HFF-Myc (cell line): ENCODE results near the gene CD200R1.

Experiments used
- DNase-seq: peaks from one replicate; pipeline ENCODE4 v3.0.0-alpha.2; 2011; ENCODE audit warnings: low read depth; ENCODE audit errors: extremely low read depth
- H3K4me3 ChIP-seq: replicated peaks from 2 replicates; pipeline ENCODE4 v1.5.1; 2011; ENCODE audit warnings: low read depth, mild to moderate bottlenecking, control low read depth, low read length
- TF ChIP-seq, protein P1 (sequence below): IDR thresholded peaks from 2 replicates; pipeline ENCODE4 v1.5.1; 2012; ENCODE audit warnings: mild to moderate bottlenecking, low read depth, low read length, control low read depth; ENCODE audit errors: missing control alignments

Gene CD200R1

DNA sequence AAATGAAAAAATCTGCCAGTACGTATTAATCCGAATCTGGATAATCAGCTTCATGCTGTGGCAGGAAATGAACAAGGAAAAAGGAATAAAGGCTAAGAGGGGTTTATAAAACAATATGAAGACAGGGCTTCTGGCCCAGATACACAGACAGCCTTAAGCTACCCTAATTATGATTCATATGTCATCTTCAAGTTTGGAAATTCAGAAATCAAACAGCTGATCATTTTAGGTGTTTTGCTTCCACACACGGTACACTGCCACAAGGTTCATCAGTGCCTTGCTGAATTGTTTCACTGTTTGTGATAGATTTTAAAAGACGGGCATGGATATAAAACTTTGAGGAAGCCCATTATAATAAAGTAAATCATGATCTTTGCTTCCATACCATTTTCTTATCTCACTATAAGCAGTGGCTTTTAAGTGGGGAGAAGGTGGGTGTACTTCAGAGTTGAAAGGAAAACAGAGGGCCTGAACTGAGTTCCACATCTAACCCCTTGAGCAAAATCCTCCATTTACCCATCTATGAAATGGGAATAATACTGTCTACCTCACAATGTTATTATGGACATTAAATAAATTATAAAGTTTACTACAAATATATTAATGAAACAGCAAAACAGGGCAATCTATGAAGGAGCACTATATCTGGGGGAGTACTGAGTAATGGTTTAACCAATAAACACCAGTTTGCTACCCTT, 31.6 kb upstream of the CD200R1 start:
- no peak for DNase-seq
- TF ChIP-seq, protein P1, sequence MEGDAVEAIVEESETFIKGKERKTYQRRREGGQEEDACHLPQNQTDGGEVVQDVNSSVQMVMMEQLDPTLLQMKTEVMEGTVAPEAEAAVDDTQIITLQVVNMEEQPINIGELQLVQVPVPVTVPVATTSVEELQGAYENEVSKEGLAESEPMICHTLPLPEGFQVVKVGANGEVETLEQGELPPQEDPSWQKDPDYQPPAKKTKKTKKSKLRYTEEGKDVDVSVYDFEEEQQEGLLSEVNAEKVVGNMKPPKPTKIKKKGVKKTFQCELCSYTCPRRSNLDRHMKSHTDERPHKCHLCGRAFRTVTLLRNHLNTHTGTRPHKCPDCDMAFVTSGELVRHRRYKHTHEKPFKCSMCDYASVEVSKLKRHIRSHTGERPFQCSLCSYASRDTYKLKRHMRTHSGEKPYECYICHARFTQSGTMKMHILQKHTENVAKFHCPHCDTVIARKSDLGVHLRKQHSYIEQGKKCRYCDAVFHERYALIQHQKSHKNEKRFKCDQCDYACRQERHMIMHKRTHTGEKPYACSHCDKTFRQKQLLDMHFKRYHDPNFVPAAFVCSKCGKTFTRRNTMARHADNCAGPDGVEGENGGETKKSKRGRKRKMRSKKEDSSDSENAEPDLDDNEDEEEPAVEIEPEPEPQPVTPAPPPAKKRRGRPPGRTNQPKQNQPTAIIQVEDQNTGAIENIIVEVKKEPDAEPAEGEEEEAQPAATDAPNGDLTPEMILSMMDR: no peak
- H3K4me3 ChIP-seq: no peak overlapping the region

DNA sequence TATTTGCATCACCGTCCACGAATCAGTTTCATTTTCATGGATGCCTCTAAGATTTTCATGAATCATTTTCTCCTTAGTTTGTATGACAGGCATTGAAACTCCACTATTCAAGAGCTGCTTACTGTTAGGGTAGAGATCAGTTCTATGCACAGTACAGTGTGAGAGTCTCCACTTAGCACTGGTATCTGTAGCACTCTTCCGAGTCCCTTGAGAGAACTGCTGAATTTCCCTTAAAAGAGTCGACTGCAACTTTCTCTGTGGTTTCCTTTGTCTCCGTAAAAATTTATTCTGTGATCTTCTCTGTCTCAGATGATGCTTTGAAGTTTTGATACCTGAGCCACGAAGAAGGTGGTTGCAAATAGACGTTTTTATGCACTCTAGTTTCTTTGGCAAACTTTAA, 30.7 kb upstream of the CD200R1 start:
- DNase-seq: no peak
- TF ChIP-seq, protein P1: no peak
- H3K4me3 ChIP-seq: no peak overlapping the region

DNA sequence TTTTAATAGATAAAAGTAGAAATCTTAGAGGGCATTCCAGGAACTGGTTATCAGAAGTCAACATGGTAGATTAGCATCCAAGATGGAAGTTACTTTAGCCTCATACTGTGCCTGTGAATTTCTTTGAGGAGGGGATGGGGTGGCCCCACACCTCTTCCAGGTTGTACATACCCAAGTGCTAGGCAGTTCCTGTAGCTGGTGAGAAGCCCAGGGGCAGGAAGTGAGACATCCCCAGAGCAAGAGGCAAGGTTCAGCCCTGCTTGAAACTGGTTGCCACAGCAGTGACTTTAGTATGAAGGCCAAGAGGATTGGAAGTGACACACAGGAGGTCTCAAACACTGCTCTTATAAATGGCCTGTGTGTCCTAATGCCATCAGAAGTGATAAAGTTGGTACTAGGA, 27.8 kb upstream of the CD200R1 start:
- TF ChIP-seq, protein P1: no peak
- H3K4me3 ChIP-seq: no peak overlapping the region
- DNase-seq: no peak

DNA sequence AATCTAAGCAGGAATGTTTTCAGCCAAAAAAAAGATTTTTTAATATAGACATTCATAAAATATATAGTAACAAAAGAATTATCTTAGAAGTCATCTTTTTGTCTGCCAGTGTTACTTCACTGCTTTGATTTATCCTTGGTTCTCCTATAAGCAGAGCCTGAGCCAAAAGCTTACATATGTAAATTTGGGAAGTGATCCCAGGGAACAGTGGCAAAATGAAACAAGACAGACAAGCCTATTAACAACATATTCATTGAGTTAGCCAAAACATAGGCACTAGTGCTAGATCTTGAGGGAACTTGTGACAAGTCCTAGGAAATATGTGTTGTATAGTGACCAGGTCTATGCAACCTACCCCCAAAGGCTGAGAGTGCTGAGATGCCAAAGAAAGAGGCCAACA, 27.1 kb upstream of the CD200R1 start:
- DNase-seq: no peak
- TF ChIP-seq, protein P1: no peak
- no peak overlapping the region for H3K4me3 ChIP-seq

DNA sequence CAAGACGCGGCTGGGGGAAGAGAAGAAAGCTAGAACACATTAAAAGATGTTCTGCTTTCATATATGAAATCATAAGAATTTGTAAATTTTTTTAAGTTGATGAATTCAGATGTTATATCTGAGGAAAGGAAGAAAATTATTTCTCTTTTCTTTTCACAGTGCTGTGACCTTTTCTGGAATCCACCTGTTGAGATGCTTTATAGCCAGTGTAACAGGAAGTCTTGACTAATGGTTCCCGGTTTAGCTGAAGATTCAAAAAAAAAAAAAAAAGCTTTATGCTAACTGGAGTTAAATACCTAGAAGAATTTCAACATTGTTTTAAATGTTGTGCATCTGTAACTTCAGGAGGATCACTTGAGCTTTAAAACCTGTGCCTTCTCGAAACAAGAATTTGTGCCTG, 25.8 kb upstream of the CD200R1 start:
- H3K4me3 ChIP-seq: no peak overlapping the region
- TF ChIP-seq, protein P1: no peak
- DNase-seq: no peak

DNA sequence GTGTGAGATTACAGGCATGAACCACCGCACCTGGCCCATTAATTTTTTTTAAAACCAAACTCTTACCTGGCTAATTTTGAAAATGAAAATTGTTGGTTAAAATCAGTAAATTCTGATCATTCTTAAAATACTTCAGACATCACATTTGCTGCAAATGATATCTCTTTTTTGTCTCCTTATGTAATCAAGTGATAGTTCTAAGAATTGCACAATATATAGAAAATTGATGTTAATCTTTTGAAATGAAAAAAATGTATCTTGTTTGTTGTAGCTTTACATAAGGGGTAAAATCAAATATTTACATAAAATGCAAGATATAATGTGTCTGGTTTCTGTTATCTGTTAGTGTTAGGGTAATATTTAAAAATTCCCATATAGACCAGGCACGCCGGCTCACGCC, 20.9 kb upstream of the CD200R1 start:
- TF ChIP-seq, protein P1: no peak
- H3K4me3 ChIP-seq: no peak overlapping the region
- no peak for DNase-seq
